Urinary bladder (tissue), 4 donors: ENCODE data around the gene DOCK6. TPM values are rescaled to one million over a fixed set of nuclear protein-coding genes. Genes with fewer than 3 reads are reported as not detected.
A peak's percentile ranks its signal among the peaks of the same experiment; 100 is the strongest.
"Not testable (repeated sequence)": the region's sequence is repeated elsewhere in the genome, so short reads cannot be mapped to it uniquely, and the experiment has no call there.

Source experiments
- DNase-seq: peaks from one replicate; pipeline ENCODE4 v3.0.0-alpha.2; 2015; ENCODE audit errors: extremely low spot score
- H3K27ac ChIP-seq: one replicate; pipeline ENCODE4 v1.5.1; 2013; ENCODE audit warnings: low read depth, mild to moderate bottlenecking, moderate library complexity
- H3K36me3 ChIP-seq: one replicate; pipeline ENCODE4 v1.6.1; 2013; ENCODE audit warnings: mild to moderate bottlenecking, moderate library complexity; ENCODE audit not compliant: insufficient read depth
- H3K4me1 ChIP-seq: one replicate; pipeline ENCODE4 v1.6.1; 2013; ENCODE audit warnings: mild to moderate bottlenecking, moderate library complexity; ENCODE audit not compliant: insufficient read depth
- H3K4me3 ChIP-seq: one replicate; pipeline ENCODE4 v1.5.1; 2013; ENCODE audit warnings: low read depth, low read length
- WGBS: extraction: QIAGEN DNeasy Blood & Tissue Kit; methylation state at CpG from one replicate; pipeline ENCODE4 v1.1.7; 2013; 5-methylcytosine and 5-hydroxymethylcytosine counted together
- polyA plus RNA-seq: library from polyadenylated mRNA; stranded (reverse); fragments of 200-250 nt; gene quantifications from one replicate; pipeline ENCODE4 v1.2.3, GENCODE V29; 2013
- total RNA-seq: library from RNA; depleted of rRNA; stranded (reverse); fragments of >200 nt; gene quantifications from one replicate; pipeline ENCODE4 v1.2.3, GENCODE V29; 2014
- donor health status: healthy with polysubstance abuse.
- donor health status: healthy.

The DOCK6 gene
- total and polyA plus RNA-seq, 2 donors, result 20.7 to 30.6 TPM

DNA sequence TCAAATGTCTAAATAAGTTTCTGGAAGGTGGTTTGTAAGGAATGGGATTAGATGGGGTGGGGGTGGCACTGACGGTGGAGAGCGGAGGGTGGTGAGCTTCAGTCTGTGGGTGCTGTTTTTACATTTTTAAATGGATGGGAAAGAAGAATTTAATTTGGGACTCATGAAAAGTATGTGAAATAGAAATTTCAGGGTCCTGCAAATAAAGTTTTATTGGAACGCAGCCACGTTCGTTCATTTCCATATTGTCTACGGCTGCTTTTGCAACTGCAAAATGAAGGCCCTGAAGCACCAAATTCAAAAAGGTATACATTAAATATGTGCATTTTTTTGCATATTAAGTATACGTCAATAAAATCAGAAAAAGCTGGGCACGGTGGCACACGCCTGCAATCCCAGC, 74.9 kb downstream of the DOCK6 start:
- Histone ChIP-seq H3K4me1 (peaks cover 2% of the 10 kb centered on the region), H3K36me3 (peaks cover 5% of the 10 kb centered on the region), H3K27ac (no peak overlapping the region), H3K4me3 (no peak overlapping the region)
- no peak for DNase-seq
- 77% methylated on average over 9 of the region's 9 CpGs for WGBS

DNA sequence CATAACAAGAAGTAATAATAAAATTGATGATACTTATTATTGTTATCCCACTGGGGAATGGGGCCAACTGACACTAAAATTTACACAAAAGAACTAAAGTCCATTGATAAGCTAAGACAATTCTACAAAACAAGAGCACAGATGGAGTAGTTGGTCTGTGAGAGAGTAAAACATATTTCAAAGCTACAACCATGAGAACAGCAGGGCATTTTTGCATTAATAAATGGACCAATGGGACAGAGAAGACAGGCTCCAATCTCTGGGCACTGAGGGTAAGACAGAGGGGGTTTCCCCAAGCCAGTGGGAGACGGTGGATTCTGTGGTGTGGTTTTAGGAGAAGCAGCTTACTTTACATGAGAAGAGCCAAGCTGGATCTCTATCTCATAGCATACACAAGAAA, 79.3 kb downstream of the DOCK6 start:
- no peak for DNase-seq
- Histone ChIP-seq H3K4me3 (no peak overlapping the region), H3K36me3 (peaks cover 3% of the 10 kb centered on the region), H3K4me1 (no peaks in the 10 kb centered on the region), H3K27ac (no peak overlapping the region)
- WGBS, result 95% methylated on average over 1 of the region's 1 CpG

DNA sequence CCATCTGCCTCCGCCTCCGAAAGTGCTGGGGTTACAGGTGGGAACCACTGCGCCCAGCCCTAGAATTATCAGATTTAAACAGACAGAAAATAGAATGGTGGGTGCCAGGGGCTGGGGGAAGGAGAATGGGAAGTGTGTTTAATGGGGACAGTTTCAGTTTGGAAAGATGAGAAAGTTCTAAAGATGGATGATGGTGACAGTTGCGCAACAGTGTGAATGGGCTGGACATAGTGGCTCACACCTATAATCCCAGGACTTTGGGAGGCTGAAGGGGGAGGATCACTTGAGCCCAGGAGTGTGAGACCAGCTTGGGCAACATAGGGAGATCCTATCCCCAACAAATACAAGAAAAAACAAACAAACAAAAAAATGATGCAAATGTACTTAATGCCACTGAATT, 80.8 kb downstream of the DOCK6 start:
- Histone ChIP-seq H3K27ac (no peak overlapping the region), H3K4me3 (no peak overlapping the region), H3K36me3 (peaks cover 6% of the 10 kb centered on the region), H3K4me1 (no peaks in the 10 kb centered on the region)
- 86% methylated on average over 4 of the region's 4 CpGs for WGBS
- no peak for DNase-seq

DNA sequence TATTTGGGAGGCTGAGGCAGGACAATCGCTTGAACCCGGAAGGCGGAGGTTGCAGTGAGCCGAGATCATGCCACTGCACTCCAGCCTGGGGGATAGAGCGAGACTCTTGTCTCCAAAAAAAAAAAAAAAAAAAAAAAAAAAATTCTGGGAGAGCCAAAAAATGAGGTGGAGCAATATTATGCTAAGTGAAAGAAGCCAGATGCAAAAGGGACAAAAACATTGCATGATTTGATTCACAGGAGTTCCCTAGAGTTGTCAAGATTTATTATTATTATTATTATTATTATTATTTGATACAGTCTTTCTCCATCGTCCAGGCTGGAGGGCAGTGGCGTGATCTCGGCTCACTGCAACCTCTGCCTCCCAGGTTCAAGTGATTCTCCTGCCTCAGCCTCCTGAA, 81.3 kb downstream of the DOCK6 start:
- not testable (repeated sequence) for DNase-seq, H3K36me3 ChIP-seq, H3K4me3 ChIP-seq, H3K4me1 ChIP-seq, H3K27ac ChIP-seq
- 51% methylated on average over 8 of the region's 8 CpGs for WGBS

DNA sequence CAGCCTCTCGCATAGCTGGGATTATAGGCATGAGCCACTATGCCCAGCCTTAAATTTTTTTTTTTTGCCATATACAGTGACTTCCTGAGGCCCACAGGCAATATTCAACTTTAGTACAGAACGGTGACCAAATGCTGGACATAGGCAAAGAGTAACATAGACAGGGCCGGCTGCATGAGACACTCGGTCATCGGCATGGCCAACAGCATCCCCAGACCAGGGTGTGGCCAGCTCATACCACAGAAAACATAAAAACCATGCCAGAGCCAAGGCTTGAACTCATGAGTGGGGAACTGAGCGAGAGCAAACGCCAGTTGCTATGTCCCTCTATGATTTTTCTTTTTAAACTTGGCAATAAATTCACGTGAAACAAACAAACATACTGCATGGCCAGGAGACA, 82.0 kb downstream of the DOCK6 start:
- WGBS, result 21% methylated on average over 8 of the region's 8 CpGs
- peaks cover 5% of the 10 kb centered on the region for H3K36me3 ChIP-seq
- no peaks in the 10 kb centered on the region for H3K4me1 ChIP-seq
- no peak for DNase-seq
- H3K4me3 ChIP-seq, result no peak overlapping the region
- no peak overlapping the region for H3K27ac ChIP-seq

DNA sequence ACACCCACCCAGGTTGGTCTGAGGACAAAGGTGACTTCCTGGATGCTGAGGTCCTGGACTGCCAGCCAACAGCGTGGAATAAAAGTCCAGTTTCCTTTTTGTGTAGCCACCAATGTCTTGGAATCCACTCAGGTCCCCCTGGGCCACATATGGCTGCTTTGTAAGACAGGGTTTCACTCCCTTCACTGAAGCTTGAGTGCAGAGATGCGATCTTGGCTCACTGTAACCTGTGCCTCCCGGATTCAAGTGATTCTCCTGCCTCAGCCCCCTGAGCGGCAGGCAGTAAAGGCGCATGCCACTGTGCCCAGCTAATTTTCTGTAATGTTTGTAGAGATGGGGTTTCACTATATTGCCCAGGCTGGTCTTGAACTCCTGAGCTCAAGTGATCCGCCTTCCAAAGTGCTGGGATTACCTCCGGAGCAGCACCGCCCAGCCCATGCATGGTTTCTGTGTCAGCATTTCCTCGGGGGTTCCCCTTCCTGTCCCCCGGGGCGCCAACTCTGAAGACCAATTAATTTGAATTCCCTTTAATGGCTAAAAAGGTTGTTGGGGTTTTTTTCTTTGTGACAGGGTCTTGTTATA, 82.5 kb downstream of the DOCK6 start:
- Histone ChIP-seq H3K4me1 (no peaks in the 10 kb centered on the region), H3K27ac (peak overlapping the region; percentile 61), H3K4me3 (no peak overlapping the region), H3K36me3 (peaks cover 5% of the 10 kb centered on the region)
- DNase-seq, result no peak
- 48% methylated on average over 11 of the region's 11 CpGs for WGBS

DNA sequence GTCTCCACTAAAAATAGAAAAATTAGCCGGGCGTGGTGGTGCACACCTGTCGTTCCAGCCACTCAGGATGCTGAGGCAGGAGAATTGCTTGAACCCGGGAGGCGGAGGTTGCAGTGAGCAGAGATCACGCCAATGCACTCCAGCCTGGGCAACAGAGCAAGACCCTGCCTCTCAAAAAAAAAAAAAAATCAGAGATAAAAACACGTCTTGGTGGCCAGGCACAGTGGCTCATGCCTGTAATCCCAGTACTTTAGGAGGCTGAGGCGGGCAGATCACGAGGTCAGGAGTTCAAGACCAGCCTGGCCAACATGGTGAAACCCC, 83.2 kb downstream of the DOCK6 start:
- not testable (repeated sequence) for H3K4me3 ChIP-seq, H3K4me1 ChIP-seq, H3K36me3 ChIP-seq, H3K27ac ChIP-seq, DNase-seq
- 80% methylated on average over 9 of the region's 9 CpGs for WGBS

DNA sequence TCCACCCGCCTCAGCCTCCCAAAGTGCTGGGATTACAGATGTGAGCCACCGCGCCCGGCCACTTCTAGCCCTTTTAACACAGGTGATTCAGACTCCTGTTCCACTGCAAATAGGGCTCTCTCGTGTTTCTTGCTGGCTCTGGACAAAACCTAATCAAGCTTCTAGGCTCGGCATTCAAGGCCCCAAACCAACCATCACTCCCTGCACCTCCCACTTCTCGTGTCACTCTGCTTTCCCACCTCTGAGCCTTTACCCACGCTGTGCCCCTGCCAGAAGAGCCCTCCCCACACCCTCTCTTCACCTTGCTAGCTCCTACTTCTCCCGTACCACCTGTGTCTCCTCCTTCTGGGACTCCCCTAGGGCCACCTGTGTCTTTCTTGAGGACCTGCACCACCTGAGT, 84.7 kb downstream of the DOCK6 start:
- H3K36me3 ChIP-seq, result peaks cover 5% of the 10 kb centered on the region
- DNase-seq, result no peak
- H3K4me3 ChIP-seq, result no peak overlapping the region
- WGBS, result 91% methylated on average over 9 of the region's 9 CpGs
- H3K4me1 ChIP-seq, result no peaks in the 10 kb centered on the region
- H3K27ac ChIP-seq, result no peak overlapping the region

DNA sequence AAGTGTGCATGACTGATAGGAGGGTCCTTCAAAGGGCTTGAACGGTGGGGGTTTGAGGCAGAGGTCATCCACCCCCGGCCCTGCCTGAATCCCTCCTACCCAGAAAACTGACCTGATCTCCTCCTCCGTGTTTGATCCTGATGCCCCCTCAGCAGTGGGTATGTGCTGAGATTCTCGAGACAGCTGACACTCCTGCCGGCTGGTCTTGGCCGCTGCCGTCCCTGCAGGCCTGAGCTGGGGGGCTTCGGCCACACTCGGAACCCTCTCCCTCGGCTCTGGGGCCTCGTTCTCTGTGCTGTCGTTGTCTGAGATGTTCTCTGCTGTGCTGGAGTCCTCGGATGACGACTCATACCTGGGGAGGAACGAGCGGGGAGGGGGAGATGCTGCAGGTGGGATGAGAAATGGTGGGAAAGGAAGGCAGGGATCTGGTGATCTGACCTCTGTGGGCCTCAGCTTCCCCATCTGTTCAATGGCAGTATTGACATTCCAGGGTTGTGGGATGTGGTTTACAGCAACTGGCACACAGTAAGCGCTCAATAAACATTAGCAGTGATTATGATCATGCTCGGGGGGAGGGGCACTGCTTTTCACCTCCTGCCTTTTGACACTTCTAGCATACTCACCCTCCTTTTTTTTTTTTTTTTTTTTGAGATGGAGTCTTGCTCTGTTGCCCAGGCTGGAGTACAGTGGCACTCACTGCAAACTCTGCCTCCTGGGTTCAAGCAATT, 85.7 kb downstream of the DOCK6 start:
- Histone ChIP-seq H3K27ac (no peak overlapping the region), H3K4me1 (no peaks in the 10 kb centered on the region), H3K36me3 (peaks cover 5% of the 10 kb centered on the region), H3K4me3 (no peak overlapping the region)
- no peak for DNase-seq
- WGBS, result 89% methylated on average over 18 of the region's 18 CpGs

DNA sequence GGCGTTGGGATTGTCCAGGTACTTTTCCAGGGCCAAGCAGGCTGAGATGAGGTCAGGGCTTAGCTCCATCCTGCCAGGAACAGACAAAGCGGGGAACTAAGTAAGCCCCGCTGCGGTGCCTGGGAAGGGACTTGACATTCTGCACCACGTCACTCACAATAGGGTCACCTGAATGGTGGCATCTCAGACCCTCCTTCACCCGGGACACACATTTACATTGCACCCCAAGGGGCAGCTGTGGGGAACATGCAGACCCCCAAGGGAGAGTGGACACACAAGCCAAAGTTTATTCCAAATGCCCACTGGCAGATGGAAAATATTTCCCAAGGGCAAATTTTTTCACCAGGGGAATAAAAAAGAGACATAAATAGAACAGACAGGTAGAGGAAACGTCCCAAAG, 86.4 kb downstream of the DOCK6 start:
- Histone ChIP-seq H3K27ac (no peak overlapping the region), H3K4me3 (no peak overlapping the region), H3K4me1 (no peaks in the 10 kb centered on the region), H3K36me3 (peaks cover 5% of the 10 kb centered on the region)
- WGBS, result 88% methylated on average over 7 of the region's 7 CpGs
- DNase-seq, result no peak

DNA sequence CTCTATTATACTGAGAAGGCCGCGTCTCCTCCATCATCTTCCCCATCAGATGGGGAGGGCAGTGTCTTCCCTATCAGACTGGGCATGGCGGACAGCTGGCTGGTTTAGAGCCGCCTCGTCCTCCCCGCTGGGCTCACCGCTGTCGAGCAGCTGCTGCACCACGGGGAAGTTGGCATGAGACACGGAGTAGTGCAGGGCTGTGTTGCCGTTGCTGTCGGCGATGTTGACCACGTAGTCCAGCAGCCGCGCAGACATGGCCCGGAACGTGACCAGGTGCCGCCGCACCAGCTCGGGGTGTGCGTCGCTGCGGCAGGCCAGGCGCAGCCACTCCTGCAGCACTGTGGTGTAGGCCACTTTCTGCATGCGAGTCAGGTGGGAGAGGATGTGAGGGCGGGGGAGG, 88.0 kb downstream of the DOCK6 start:
- WGBS, result 94% methylated on average over 27 of the region's 27 CpGs
- peaks cover 5% of the 10 kb centered on the region for H3K36me3 ChIP-seq
- no peak overlapping the region for H3K27ac ChIP-seq
- H3K4me1 ChIP-seq, result no peaks in the 10 kb centered on the region
- DNase-seq, result no peak
- no peak overlapping the region for H3K4me3 ChIP-seq

DNA sequence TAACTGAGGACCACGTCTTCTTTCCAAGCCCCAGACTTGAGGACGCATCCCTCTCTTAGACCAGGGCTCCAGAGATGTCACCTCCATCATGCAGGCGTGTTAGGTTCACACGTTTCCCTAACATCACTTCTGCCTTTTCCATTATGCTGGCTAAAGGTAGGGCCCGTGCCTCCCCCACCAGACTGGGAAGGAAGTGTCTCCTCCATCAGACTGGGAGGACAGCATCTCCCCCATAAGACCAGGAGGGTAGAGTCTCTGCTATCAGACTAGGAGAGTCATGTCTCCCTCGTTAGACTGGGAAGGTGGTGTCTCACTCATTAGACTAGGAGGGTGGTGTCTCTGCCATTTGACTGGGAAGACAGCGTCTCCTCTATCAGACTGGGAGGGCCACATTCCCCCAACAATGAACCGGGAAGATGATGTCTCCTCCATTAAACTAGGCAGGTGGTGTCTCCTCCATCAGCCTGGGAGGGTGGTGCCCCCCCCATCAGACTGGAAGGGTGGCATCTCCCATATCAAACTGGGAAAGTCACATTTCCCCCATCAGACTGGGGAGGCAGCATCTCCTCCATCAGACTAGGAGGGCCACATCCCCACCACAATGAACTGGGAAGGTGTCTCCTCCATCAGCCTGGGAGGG, 88.7 kb downstream of the DOCK6 start:
- H3K4me1 ChIP-seq, result no peaks in the 10 kb centered on the region
- H3K27ac ChIP-seq, result no peak overlapping the region
- no peak overlapping the region for H3K4me3 ChIP-seq
- peaks cover 5% of the 10 kb centered on the region for H3K36me3 ChIP-seq
- WGBS, result 82% methylated on average over 8 of the region's 8 CpGs
- DNase-seq, result no peak

DNA sequence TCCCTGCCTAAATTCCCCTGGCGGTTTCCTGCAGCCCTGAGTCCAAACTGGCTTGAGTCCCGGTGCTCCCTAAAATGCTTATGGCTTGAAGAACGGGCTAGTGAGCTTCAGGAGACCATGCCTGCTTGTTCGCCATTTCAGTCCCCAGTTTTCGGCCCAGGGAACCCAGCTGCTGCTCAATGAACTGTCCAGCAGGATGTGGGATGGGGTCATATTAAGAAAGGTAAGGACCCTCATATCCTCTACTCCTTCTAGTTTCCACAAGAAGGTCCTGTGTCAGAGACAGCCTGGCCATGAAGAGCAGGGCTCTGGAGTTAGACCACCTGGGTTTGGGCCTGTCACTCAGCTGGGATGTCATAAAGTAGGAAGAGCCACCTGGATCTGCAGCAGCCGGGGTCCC, 89.7 kb downstream of the DOCK6 start:
- Histone ChIP-seq H3K36me3 (peaks cover 5% of the 10 kb centered on the region), H3K4me1 (no peaks in the 10 kb centered on the region)

DNA sequence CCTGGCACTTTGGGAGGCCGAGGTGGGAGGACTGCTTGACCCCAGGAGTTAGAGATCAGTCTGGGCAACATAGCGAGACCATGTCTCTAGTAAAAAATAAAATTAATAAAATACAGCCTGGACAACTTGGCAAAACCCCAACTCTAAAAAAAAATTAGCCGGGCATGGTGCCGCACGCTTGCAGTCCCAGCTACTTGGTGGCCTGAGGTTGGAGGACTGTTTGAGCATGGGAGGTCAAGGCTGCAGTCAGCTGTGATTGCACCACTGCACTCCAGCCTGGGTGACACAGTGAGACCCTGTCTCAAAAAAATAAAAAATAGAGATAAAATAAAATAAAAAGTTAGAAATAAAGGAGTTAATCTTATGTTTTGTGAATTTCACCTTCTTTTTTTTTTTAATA, 91.2 kb downstream of the DOCK6 start:
- no peak overlapping the region for H3K27ac ChIP-seq
- 54% methylated on average over 5 of the region's 5 CpGs for WGBS

More for the DNA sequence above, 89.7 kb downstream of the DOCK6 start:
- Histone ChIP-seq H3K27ac (no peak overlapping the region), H3K4me3 (no peak overlapping the region)
- DNase-seq, result no peak
- WGBS, result 74% methylated on average over 6 of the region's 6 CpGs

More for the DNA sequence above, 91.2 kb downstream of the DOCK6 start:
- Histone ChIP-seq H3K36me3 (no peaks in the 10 kb centered on the region), H3K4me3 (no peak overlapping the region), H3K4me1 (no peaks in the 10 kb centered on the region)
- DNase-seq, result no peak
